ENCODE data around the gene JMY. TPM values are rescaled to one million over a fixed set of nuclear protein-coding genes. Genes with fewer than 3 reads are reported as not detected.

The JMY gene
- polyA plus RNA-seq, 1 donor (not counting 4 experiments of a cell fraction or from before 2014, with no cell fraction given): 3.3 TPM

DNA sequence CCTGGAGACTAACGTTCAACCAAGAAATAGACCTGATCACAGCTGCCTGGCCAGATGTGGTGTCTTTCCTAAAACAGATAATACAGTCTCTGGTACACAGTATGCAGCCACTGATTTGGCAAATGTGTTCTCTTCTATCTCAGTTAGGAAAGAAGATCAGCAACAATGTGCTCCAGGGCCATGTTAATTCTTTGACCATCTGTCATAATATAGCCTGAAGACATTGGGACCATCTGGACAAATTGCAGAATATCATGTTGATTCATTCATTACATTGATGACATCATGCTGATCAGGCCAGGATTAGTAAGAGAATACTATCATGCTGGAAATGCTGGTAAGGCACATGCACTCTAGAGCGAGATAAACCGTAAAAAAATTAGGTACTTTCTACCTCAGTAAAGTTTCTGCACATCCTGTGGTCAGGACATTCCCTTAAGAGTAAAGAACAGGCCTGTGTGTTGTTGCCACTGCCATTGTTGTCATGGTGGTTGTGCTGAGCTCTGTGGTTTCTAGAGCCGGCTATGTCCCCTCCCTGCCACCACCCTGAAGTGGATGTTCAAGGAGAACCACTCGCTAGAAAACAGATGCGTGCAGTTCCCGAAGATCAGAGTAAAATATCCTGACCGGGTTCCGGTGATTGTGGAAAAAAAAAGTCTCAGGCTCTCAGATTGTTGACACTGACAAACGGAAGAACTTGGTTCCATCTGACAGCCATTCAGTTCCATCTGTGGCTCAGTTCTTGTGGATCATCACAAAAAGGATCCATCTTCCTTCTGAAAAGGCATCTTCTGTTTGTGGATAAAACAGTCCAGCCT, 6.4 kb upstream of the JMY start:
- H3K9ac ChIP-seq (ENCODE audit: control insufficient read depth, extremely low read depth, insufficient read depth, low read length): no peak overlapping the region
- H3K4me3 ChIP-seq (ENCODE audit: control insufficient read depth in 2 of 3, extremely low read depth in 1 of 3, insufficient read depth in 2 of 3, low read depth in 1 of 3, low read length in 3 of 3): no peak overlapping the region
- peak overlapping the region; percentile 46 for H3K27ac ChIP-seq (ENCODE audit: control insufficient read depth, insufficient read depth, low read length)
- TF ChIP-seq, protein P1, sequence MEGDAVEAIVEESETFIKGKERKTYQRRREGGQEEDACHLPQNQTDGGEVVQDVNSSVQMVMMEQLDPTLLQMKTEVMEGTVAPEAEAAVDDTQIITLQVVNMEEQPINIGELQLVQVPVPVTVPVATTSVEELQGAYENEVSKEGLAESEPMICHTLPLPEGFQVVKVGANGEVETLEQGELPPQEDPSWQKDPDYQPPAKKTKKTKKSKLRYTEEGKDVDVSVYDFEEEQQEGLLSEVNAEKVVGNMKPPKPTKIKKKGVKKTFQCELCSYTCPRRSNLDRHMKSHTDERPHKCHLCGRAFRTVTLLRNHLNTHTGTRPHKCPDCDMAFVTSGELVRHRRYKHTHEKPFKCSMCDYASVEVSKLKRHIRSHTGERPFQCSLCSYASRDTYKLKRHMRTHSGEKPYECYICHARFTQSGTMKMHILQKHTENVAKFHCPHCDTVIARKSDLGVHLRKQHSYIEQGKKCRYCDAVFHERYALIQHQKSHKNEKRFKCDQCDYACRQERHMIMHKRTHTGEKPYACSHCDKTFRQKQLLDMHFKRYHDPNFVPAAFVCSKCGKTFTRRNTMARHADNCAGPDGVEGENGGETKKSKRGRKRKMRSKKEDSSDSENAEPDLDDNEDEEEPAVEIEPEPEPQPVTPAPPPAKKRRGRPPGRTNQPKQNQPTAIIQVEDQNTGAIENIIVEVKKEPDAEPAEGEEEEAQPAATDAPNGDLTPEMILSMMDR (optimal IDR thresholded peaks at IDR 0.05 in 1 of 3, IDR thresholded peaks at IDR 0.05 in 1 of 3, conservative IDR thresholded peaks at IDR 0.05 in 1 of 3; ENCODE audit: extremely low read depth in 1 of 3, insufficient read depth in 2 of 3, low read length in 3 of 3): no peak
- TF ChIP-seq EZH2 (IDR thresholded peaks at IDR 0.05; ENCODE audit: low read length): no peak
- H3K27me3 ChIP-seq (ENCODE audit: control insufficient read depth, extremely low read depth, insufficient read depth, low read length): no peaks in the 10 kb centered on the region
- FAIRE-seq: peak; percentile 72
- no peaks in the 10 kb centered on the region for H3K79me2 ChIP-seq (ENCODE audit: control insufficient read depth, insufficient read depth, low read length)
- no peaks in the 10 kb centered on the region for H3K36me3 ChIP-seq (ENCODE audit: control insufficient read depth in 2 of 2, extremely low read depth in 1 of 2, insufficient read depth in 2 of 2, low read length in 2 of 2)
- peak; percentile 84 for DNase-seq (ENCODE audit: low read depth, low spot score)
- no peaks in the 10 kb centered on the region for H4K20me1 ChIP-seq (ENCODE audit: control insufficient read depth, extremely low read depth, insufficient read depth, low read length)
- dilution Hi-C loops (cut with MboI; ENCODE audit: extremely low pct_ligation_motif_present, low sequenced_read_pairs): no loop called here
- peaks cover 12% of the 10 kb centered on the region for H3K4me1 ChIP-seq (ENCODE audit: control insufficient read depth, extremely low read depth, insufficient read depth, low read length)
- H2AFZ ChIP-seq (ENCODE audit: control insufficient read depth, low read length): no peak overlapping the region
- peak overlapping the region; percentile 31 for H3K4me2 ChIP-seq (ENCODE audit: control insufficient read depth, extremely low read depth, insufficient read depth, low read depth, low read length)
- no peaks in the 10 kb centered on the region for H3K9me1 ChIP-seq (ENCODE audit: control insufficient read depth, extremely low read depth, insufficient read depth, low read length)
- H3K9me3 ChIP-seq (ENCODE audit: control insufficient read depth, low read depth, low read length): no peaks in the 10 kb centered on the region

DNA sequence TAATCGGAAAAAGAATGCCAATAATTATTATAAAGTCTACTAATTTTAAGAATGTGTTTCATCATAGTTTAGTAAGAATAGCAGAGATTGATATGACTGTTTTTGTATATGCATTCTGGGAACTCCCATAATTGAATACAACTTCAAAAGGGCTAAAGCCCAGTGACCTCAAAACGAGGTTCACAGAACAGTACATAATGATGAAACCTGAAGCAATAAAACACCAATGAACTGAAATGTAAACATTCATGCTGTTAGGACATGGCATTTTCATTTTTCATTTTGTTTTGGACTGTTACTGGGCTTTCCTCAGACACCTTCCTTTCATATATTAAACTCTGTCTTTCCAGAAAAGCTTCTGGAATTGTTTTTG, 684 bp upstream of the JMY start:
- H3K9me1 ChIP-seq (ENCODE audit: control insufficient read depth, extremely low read depth, insufficient read depth, low read length): no peaks in the 10 kb centered on the region
- peaks cover 12% of the 10 kb centered on the region for H3K79me2 ChIP-seq (ENCODE audit: control insufficient read depth, insufficient read depth, low read length)
- no peaks in the 10 kb centered on the region for H3K36me3 ChIP-seq (ENCODE audit: control insufficient read depth in 2 of 2, extremely low read depth in 1 of 2, insufficient read depth in 2 of 2, low read length in 2 of 2)
- peak overlapping the region; percentile 93 for H3K9ac ChIP-seq (ENCODE audit: control insufficient read depth, extremely low read depth, insufficient read depth, low read length)
- H3K27me3 ChIP-seq (ENCODE audit: control insufficient read depth, extremely low read depth, insufficient read depth, low read length): no peaks in the 10 kb centered on the region
- dilution Hi-C loops (cut with MboI; ENCODE audit: extremely low pct_ligation_motif_present, low sequenced_read_pairs): no loop called here
- H3K4me3 ChIP-seq (ENCODE audit: control insufficient read depth in 2 of 3, extremely low read depth in 1 of 3, insufficient read depth in 2 of 3, low read depth in 1 of 3, low read length in 3 of 3): peak overlapping the region; percentile 75 to 94 (median 85)
- DNase-seq (ENCODE audit: low read depth, low spot score): no peak
- no peaks in the 10 kb centered on the region for H4K20me1 ChIP-seq (ENCODE audit: control insufficient read depth, extremely low read depth, insufficient read depth, low read length)
- H3K4me1 ChIP-seq (ENCODE audit: control insufficient read depth, extremely low read depth, insufficient read depth, low read length): peaks cover 11% of the 10 kb centered on the region
- no peak for FAIRE-seq
- peak overlapping the region; percentile 98 for H2AFZ ChIP-seq (ENCODE audit: control insufficient read depth, low read length)
- H3K27ac ChIP-seq (ENCODE audit: control insufficient read depth, insufficient read depth, low read length): peak overlapping the region; percentile 92
- H3K4me2 ChIP-seq (ENCODE audit: control insufficient read depth, extremely low read depth, insufficient read depth, low read depth, low read length): peak overlapping the region; percentile 93
- TF ChIP-seq EZH2 (IDR thresholded peaks at IDR 0.05; ENCODE audit: low read length): no peak
- TF ChIP-seq, protein P1 (optimal IDR thresholded peaks at IDR 0.05 in 1 of 3, IDR thresholded peaks at IDR 0.05 in 1 of 3, conservative IDR thresholded peaks at IDR 0.05 in 1 of 3; ENCODE audit: extremely low read depth in 1 of 3, insufficient read depth in 2 of 3, low read length in 3 of 3): no peak
- H3K9me3 ChIP-seq (ENCODE audit: control insufficient read depth, low read depth, low read length): no peaks in the 10 kb centered on the region
